Stimulated activated CD4-positive, alpha-beta T cell treated with anti-CD3 and anti-CD28 coated beads, TNF-alpha, amount 100 ng/mL, for 1 hour (primary cell): ENCODE results near the gene THSD7A.

Experiments used
- DNase-seq, 3 donors: peaks; one replicate each; pipeline ENCODE4 v3.0.0-alpha.2; 2020; ENCODE audit warnings: low read depth in 3 of 3, low spot score in 1 of 3

THSD7A gene

GRCh38 chr7:11706666-11707605 lies 125.1 kb downstream of the THSD7A start:
- DNase-seq = no peak

GRCh38 chr7:11703829-11704228 lies 128.2 kb downstream of the THSD7A start:
- DNase-seq = no peak

GRCh38 chr7:11702938-11703337 lies 129.1 kb downstream of the THSD7A start:
- DNase-seq = no peak

GRCh38 chr7:11701829-11702560 lies 130.0 kb downstream of the THSD7A start:
- no peak for DNase-seq

GRCh38 chr7:11699666-11700065 lies 132.3 kb downstream of the THSD7A start:
- no peak for DNase-seq

- DNase-seq = no peak
Measured at GRCh38 chr7:11698384-11698871, 133.6 kb downstream of the THSD7A start.

- no peak for DNase-seq
Measured at GRCh38 chr7:11690395-11690794, 141.6 kb downstream of the THSD7A start.

GRCh38 chr7:11689096-11689495 lies 142.9 kb downstream of the THSD7A start:
- DNase-seq = no peak

- DNase-seq = no peak
Measured at GRCh38 chr7:11681461-11681860, 150.5 kb downstream of the THSD7A start.

- no peak for DNase-seq
Measured at GRCh38 chr7:11675163-11675562, 156.8 kb downstream of the THSD7A start.

GRCh38 chr7:11668727-11669126 lies 163.3 kb downstream of the THSD7A start:
- DNase-seq = no peak

GRCh38 chr7:11667810-11668185 lies 164.2 kb downstream of the THSD7A start:
- DNase-seq = no peak

- DNase-seq = no peak
Measured at GRCh38 chr7:11667071-11667809, 164.8 kb downstream of the THSD7A start.

GRCh38 chr7:11665357-11665756 lies 166.6 kb downstream of the THSD7A start:
- no peak for DNase-seq

GRCh38 chr7:11655642-11656041 lies 176.4 kb downstream of the THSD7A start:
- DNase-seq = no peak

- no peak for DNase-seq
Measured at GRCh38 chr7:11655163-11655562, 176.8 kb downstream of the THSD7A start.

GRCh38 chr7:11650500-11650899 lies 181.5 kb downstream of the THSD7A start:
- DNase-seq = no peak

- no peak for DNase-seq
Measured at GRCh38 chr7:11650030-11650429, 182.0 kb downstream of the THSD7A start.

GRCh38 chr7:11648980-11649379 lies 183.0 kb downstream of the THSD7A start:
- no peak for DNase-seq

GRCh38 chr7:11648101-11648500 lies 183.9 kb downstream of the THSD7A start:
- no peak for DNase-seq

GRCh38 chr7:11642841-11643240 lies 189.2 kb downstream of the THSD7A start:
- no peak for DNase-seq
